ENCODE measurements around the gene PCCA. TPM values are rescaled to one million over a fixed set of nuclear protein-coding genes. Genes with fewer than 3 reads are reported as not detected.

Gene PCCA
- polyA plus RNA-seq, 1 of the 3 experiments (the other 2 are of a cell fraction): 7.3 TPM

GRCh38 chr13:100364591-100364990 is 275.7 kb downstream of the PCCA start (continued):
- no peak for TF ChIP-seq USF2 (IDR thresholded peaks at IDR 0.05; ENCODE audit: borderline replicate concordance, low read depth, low read length)
- no peak for TF ChIP-seq RAD21 (IDR thresholded peaks at IDR 0.05; ENCODE audit: low read length)

GRCh38 chr13:100365680-100366079 is 276.8 kb downstream of the PCCA start:
- Histone ChIP-seq H3K4me2 (no peak overlapping the region), H3K27me3 (ENCODE audit: insufficient read depth) (no peaks in the 10 kb centered on the region), H3F3A (replicated peaks; ENCODE audit: insufficient read depth) (peaks cover 9% of the 10 kb centered on the region), H3K4me3 (ENCODE audit: low read depth in 2 of 2, low read length in 1 of 2) (no peak overlapping the region), H3K36me3 (replicated peaks in 1 of 2; ENCODE audit: control insufficient read depth in 1 of 2, insufficient read depth in 2 of 2, low read length in 1 of 2) (peaks cover 0 to 6% of the 10 kb centered on the region in 2 experiments), H3K9ac (no peak overlapping the region), H4K20me1 (ENCODE audit: insufficient read depth) (no peaks in the 10 kb centered on the region), H3K4me1 (ENCODE audit: control insufficient read depth in 1 of 2, insufficient read depth in 2 of 2, low read depth in 1 of 2, low read length in 1 of 2) (peaks cover 0 to 16% of the 10 kb centered on the region in 2 experiments; a peak in 3 of 4 replicates), H3K9me3 (no peaks in the 10 kb centered on the region), H2AFZ (ENCODE audit: low read depth) (no peak overlapping the region), H3K27ac (ENCODE audit: low read depth in 2 of 2, low read length in 1 of 2) (peak overlapping the region in 1 of 2 experiments; percentile 10; a peak in 1 of 4 replicates), H3K9me2 (no peaks in the 10 kb centered on the region), H3K79me2 (ENCODE audit: insufficient read depth) (no peaks in the 10 kb centered on the region)
- 90% methylated on average over 3 of the region's 3 CpGs for WGBS (ENCODE audit: low lambda C conversion rate)
- TF ChIP-seq ZBTB33 (IDR thresholded peaks at IDR 0.05; ENCODE audit: borderline replicate concordance, low read depth) (no peak), TCF12 (IDR thresholded peaks at IDR 0.05) (no peak), RXRA (IDR thresholded peaks at IDR 0.05; ENCODE audit: borderline replicate concordance, low read depth) (no peak), USF2 (IDR thresholded peaks at IDR 0.05; ENCODE audit: borderline replicate concordance, low read depth, low read length) (no peak), GABPA (IDR thresholded peaks at IDR 0.05; ENCODE audit: low read depth) (no peak), EZH2phosphoT487 (IDR thresholded peaks at IDR 0.05; ENCODE audit: borderline replicate concordance, low read depth) (no peak), MAX (IDR thresholded peaks at IDR 0.05; ENCODE audit: low read depth) (no peak), IRF3 (IDR thresholded peaks at IDR 0.05; ENCODE audit: low read depth, low read length) (no peak), CHD2 (IDR thresholded peaks at IDR 0.05; ENCODE audit: low read length, partially characterized antibody) (no peak), FOXM1 (IDR thresholded peaks at IDR 0.05; ENCODE audit: low read depth) (no peak), CTCF (IDR thresholded peaks at IDR 0.05) (no peak), USF1 (IDR thresholded peaks at IDR 0.05; ENCODE audit: borderline replicate concordance, low read depth) (no peak), MXI1 (IDR thresholded peaks at IDR 0.05; ENCODE audit: low read depth, low read length) (no peak), SIN3A (IDR thresholded peaks at IDR 0.05; ENCODE audit: borderline replicate concordance, low read depth, low read length) (no peak), MEF2A (IDR thresholded peaks at IDR 0.05; ENCODE audit: borderline replicate concordance, low read depth) (no peak), ELF1 (IDR thresholded peaks at IDR 0.05) (no peak), NFIC (IDR thresholded peaks at IDR 0.05; ENCODE audit: borderline replicate concordance) (no peak), TAF1 (IDR thresholded peaks at IDR 0.05; ENCODE audit: borderline replicate concordance, low read depth, low read length) (no peak), RAD21 (IDR thresholded peaks at IDR 0.05; ENCODE audit: low read length) (no peak)
- ChIA-PET CTCF (no interaction called here), POLR2A (no interaction called here)
- DNase-seq: no peak
